Smooth muscle cell (in vitro differentiated cells): ENCODE data around the gene P4HTM. TPM values are rescaled to one million over a fixed set of nuclear protein-coding genes. Genes with fewer than 3 reads are reported as not detected.

Experiments used
- DNase-seq: peaks from one replicate; lab custom pipeline; 2025; ENCODE audit not compliant: unreplicated experiment; lab: John Stamatoyannopoulos, UW
- H2AFZ ChIP-seq: fragments of 200-600 bp; sonication (generic); 2 replicates; pipeline ENCODE4 v1.6.0; 2016; ENCODE audit warnings: antibody characterized with exemption, low read depth, mild to moderate bottlenecking
- H3F3A ChIP-seq: fragments of 200-600 bp; sonication (generic); 2 replicates; pipeline ENCODE4 v1.6.0; 2017; ENCODE audit warnings: antibody characterized with exemption, low read depth
- H3K27ac ChIP-seq: fragments of 200-600 bp; sonication (generic); 2 replicates; pipeline ENCODE4 v1.5.1; 2016; ENCODE audit warnings: low read depth, mild to moderate bottlenecking
- H3K27me3 ChIP-seq: fragments of 200-600 bp; sonication (generic); 2 replicates; pipeline ENCODE4 v1.6.1; 2016; ENCODE audit warnings: low read depth, mild to moderate bottlenecking
- H3K36me3 ChIP-seq: fragments of 200-600 bp; sonication (generic); 2 replicates; pipeline ENCODE4 v1.5.1; 2016; ENCODE audit warnings: low read depth
- H3K4me1 ChIP-seq: fragments of 200-600 bp; sonication (generic); 2 replicates; pipeline ENCODE4 v1.5.1; 2016; ENCODE audit warnings: low read depth
- H3K4me2 ChIP-seq: fragments of 200-600 bp; sonication (generic); 2 replicates; pipeline ENCODE4 v1.6.0; 2016; ENCODE audit warnings: mild to moderate bottlenecking
- H3K4me3 ChIP-seq: fragments of 200-600 bp; sonication (generic); 2 replicates; pipeline ENCODE4 v1.5.1; 2016; ENCODE audit warnings: mild to moderate bottlenecking
- H3K79me2 ChIP-seq: fragments of 200-600 bp; sonication (generic); 2 replicates; pipeline ENCODE4 v1.6.0; 2016; ENCODE audit warnings: low read depth, mild to moderate bottlenecking
- H3K9ac ChIP-seq: fragments of 200-600 bp; sonication (generic); 2 replicates; pipeline ENCODE4 v1.6.0; 2016; ENCODE audit warnings: low read depth
- H3K9me3 ChIP-seq: fragments of 200-600 bp; sonication (generic); replicated peaks from 2 replicates; pipeline ENCODE4 v1.5.1; 2016; ENCODE audit warnings: low read depth
- H4K20me1 ChIP-seq: fragments of 200-600 bp; sonication (generic); 2 replicates; pipeline ENCODE4 v1.6.0; 2016; ENCODE audit warnings: low read depth
- WGBS: methylation state at CpG from one replicate; pipeline ENCODE4 v1.1.7; 2016; ENCODE audit warnings: low lambda C conversion rate; 5-methylcytosine and 5-hydroxymethylcytosine counted together
- polyA plus RNA-seq: library from polyadenylated mRNA; unstranded; fragments of >200 nt; fragmentation: Nextera tagmentation; extraction: Ambion mirVana; gene quantifications from 2 replicates; pipeline ENCODE4 v1.2.1, GENCODE V29; 2016
- total RNA-seq: library from RNA; depleted of rRNA; stranded (reverse); fragments of >200 nt; gene quantifications from 2 replicates; pipeline ENCODE4 v1.2.3, GENCODE V29; 2014
- TF ChIP-seq, protein P1 (sequence below): fragments of 200-600 bp; sonication (generic); IDR thresholded peaks from 2 replicates; pipeline ENCODE4 v1.5.1; 2017; ENCODE audit warnings: borderline replicate concordance, mild to moderate bottlenecking, antibody characterized with exemption; ENCODE audit not compliant: insufficient read depth, poor library complexity, severe bottlenecking

Gene P4HTM, protein sequence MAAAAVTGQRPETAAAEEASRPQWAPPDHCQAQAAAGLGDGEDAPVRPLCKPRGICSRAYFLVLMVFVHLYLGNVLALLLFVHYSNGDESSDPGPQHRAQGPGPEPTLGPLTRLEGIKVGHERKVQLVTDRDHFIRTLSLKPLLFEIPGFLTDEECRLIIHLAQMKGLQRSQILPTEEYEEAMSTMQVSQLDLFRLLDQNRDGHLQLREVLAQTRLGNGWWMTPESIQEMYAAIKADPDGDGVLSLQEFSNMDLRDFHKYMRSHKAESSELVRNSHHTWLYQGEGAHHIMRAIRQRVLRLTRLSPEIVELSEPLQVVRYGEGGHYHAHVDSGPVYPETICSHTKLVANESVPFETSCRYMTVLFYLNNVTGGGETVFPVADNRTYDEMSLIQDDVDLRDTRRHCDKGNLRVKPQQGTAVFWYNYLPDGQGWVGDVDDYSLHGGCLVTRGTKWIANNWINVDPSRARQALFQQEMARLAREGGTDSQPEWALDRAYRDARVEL
- total RNA-seq: 20.3 and 22.7 TPM in 2 replicates
- 29.9 and 30.4 TPM in 2 replicates for polyA plus RNA-seq

DNA sequence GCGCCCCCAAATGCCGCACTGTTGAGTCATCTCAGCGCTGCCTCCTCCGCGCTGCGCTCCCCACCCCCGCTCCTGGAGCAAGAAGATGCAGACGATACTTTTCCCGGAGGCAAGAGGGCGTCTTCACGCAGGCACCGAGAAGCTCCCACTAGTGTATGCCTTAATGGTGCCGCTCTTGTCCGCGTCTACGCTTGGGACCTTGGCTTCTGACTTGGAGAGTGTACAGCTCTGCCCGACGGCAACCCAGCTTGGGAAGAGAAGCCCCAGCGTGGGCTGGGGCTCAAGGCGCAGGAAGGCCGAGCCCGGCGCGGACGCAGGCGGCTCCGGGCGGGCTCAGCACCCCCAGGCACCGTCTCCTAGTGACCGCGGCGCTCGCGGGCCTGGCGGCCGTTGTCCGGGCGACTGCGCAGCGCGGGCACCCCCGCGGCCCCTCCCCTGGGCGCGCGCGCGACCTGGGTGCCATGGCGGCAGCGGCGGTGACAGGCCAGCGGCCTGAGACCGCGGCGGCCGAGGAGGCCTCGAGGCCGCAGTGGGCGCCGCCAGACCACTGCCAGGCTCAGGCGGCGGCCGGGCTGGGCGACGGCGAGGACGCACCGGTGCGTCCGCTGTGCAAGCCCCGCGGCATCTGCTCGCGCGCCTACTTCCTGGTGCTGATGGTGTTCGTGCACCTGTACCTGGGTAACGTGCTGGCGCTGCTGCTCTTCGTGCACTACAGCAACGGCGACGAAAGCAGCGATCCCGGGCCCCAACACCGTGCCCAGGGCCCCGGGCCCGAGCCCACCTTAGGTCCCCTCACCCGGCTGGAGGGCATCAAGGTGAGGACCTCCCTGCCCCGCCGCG lies at the start of gene P4HTM:
P4HTM (plus strand) TSS at position 446 of the 840 bp plus-strand sequence; CDS start at position 462, 16 bp downstream.
- DNase-seq: peak; percentile 72
- H3K9ac ChIP-seq: peak within 1 kb of the TSS; percentile 85
- no peaks in the 10 kb centered on the region for H3K9me3 ChIP-seq
- TF ChIP-seq, protein P1, sequence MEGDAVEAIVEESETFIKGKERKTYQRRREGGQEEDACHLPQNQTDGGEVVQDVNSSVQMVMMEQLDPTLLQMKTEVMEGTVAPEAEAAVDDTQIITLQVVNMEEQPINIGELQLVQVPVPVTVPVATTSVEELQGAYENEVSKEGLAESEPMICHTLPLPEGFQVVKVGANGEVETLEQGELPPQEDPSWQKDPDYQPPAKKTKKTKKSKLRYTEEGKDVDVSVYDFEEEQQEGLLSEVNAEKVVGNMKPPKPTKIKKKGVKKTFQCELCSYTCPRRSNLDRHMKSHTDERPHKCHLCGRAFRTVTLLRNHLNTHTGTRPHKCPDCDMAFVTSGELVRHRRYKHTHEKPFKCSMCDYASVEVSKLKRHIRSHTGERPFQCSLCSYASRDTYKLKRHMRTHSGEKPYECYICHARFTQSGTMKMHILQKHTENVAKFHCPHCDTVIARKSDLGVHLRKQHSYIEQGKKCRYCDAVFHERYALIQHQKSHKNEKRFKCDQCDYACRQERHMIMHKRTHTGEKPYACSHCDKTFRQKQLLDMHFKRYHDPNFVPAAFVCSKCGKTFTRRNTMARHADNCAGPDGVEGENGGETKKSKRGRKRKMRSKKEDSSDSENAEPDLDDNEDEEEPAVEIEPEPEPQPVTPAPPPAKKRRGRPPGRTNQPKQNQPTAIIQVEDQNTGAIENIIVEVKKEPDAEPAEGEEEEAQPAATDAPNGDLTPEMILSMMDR: no peak
- H4K20me1 ChIP-seq: no peaks in the 10 kb centered on the region
- H2AFZ ChIP-seq: peak within 1 kb of the TSS; percentile 92
- H3F3A ChIP-seq: peaks cover 3% of the 10 kb centered on the region
- peak within 1 kb of the TSS; percentile 80 for H3K4me3 ChIP-seq
- H3K79me2 ChIP-seq: peaks cover 20% of the 10 kb centered on the region
- peak within 1 kb of the TSS; percentile 94 for H3K27ac ChIP-seq
- H3K27me3 ChIP-seq: no peaks in the 10 kb centered on the region
- H3K4me1 ChIP-seq: peaks cover 16% of the 10 kb centered on the region
- H3K4me2 ChIP-seq: peak within 1 kb of the TSS; percentile 94
- no peaks in the 10 kb centered on the region for H3K36me3 ChIP-seq
- under 1% methylated on average over 80 of the region's 91 CpGs for WGBS

DNA sequence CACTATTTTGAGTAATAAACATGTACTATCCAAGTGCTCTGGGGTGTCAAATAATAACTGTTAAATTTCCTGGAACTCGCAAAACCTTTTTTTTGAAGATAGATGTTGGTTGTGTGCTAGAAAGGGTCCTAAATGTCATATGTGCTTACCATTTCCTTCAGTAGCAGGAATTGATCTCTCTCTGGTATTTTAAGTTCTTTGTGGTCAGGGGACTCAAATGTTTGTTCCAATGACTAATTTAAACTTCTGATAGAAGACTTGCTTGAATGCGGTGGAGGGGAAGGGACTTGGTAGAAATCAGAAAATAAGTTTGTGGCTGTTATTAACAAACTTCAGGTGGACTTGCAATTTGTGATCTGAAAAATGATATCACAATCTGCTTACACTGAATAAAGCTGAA lies 44.6 kb upstream of the P4HTM start:
- Histone ChIP-seq H3K4me1 (no peaks in the 10 kb centered on the region), H2AFZ (no peak overlapping the region), H3K79me2 (peaks cover 53% of the 10 kb centered on the region)

DNA sequence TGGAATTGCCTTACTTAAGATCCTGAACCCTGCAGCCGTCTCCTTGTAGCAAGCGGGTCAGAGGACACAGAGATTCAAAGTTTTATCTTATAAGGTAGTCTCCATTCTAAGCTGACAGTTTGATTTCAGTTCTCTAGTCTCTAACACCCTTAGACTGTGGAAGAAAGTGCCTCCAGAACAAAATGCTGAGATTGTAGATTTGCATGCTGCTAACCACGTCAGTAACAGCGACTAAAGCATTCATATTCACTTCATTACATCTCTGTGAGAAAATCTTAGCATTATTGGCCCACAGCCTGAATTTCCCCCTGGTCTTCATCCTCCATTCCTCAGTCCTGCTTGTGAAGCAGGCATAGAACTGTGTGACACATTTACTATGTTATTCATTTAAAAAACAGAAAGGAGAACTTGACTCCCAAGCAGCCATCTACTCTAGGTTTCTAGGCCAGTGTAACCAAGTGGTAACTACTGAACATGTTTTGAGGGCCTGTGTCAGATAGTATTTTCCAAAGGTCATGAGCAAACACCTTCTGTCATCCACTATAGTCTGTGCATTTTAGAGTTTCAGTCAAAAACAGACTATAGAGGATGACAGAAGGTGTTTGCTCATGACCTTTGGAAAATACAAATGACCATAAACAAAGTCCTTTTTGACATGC lies 44.0 kb upstream of the P4HTM start:
- H3K9me3 ChIP-seq: no peaks in the 10 kb centered on the region
- WGBS: 82% methylated on average over 4 of the region's 4 CpGs
- DNase-seq: no peak

More for the DNA sequence above, 44.6 kb upstream of the P4HTM start:
- Histone ChIP-seq H4K20me1 (peaks cover 64% of the 10 kb centered on the region), H3K4me3 (no peak overlapping the region), H3K4me2 (no peak overlapping the region), H3K36me3 (no peaks in the 10 kb centered on the region), H3K27me3 (no peaks in the 10 kb centered on the region), H3K9ac (no peak overlapping the region), H3K27ac (no peak overlapping the region), H3F3A (no peaks in the 10 kb centered on the region), H3K9me3 (no peaks in the 10 kb centered on the region)
- WGBS: 77% methylated on average over 2 of the region's 2 CpGs
- DNase-seq: no peak
- TF ChIP-seq, protein P1: no peak

More for the DNA sequence above, 44.0 kb upstream of the P4HTM start:
- Histone ChIP-seq H3K4me1 (no peaks in the 10 kb centered on the region), H2AFZ (no peak overlapping the region), H3K9ac (no peak overlapping the region), H3K4me2 (no peak overlapping the region), H3K27ac (no peak overlapping the region), H3K27me3 (no peaks in the 10 kb centered on the region), H3F3A (no peaks in the 10 kb centered on the region), H3K36me3 (no peaks in the 10 kb centered on the region), H3K4me3 (no peak overlapping the region), H4K20me1 (peaks cover 65% of the 10 kb centered on the region), H3K79me2 (peaks cover 57% of the 10 kb centered on the region)
- TF ChIP-seq, protein P1: no peak
